ENCODE measurements around the gene MB.

GRCh38 chr22:35611200-35611890, 5.8 kb downstream of the MB start:
- TF ChIP-seq CTCF (IDR thresholded peaks at IDR 0.05) = no peak
- TF ChIP-seq POLR2A (IDR thresholded peaks at IDR 0.05) = no peak

Data from breast epithelium (tissue), 3 donors.